ENCODE measurements around the gene LMTK3.
"Not testable (repeated sequence)": the region's sequence is repeated elsewhere in the genome, so short reads cannot be mapped to it uniquely, and the experiment has no call there.

LMTK3 gene

GRCh38 chr19:48507911-48508439, 3.7 kb downstream of the LMTK3 start:
- no peak for DNase-seq

GRCh38 chr19:48506138-48506733, 5.4 kb downstream of the LMTK3 start:
- DNase-seq: no peak

GRCh38 chr19:48502350-48503018, 9.2 kb downstream of the LMTK3 start:
- DNase-seq: peak; percentile 55

GRCh38 chr19:48501494-48502349, 9.9 kb downstream of the LMTK3 start:
- peak; percentile 28 for DNase-seq

- no peak for DNase-seq
Observed at GRCh38 chr19:48500830-48501493, 10.7 kb downstream of the LMTK3 start.

- no peak for DNase-seq
Observed at GRCh38 chr19:48499316-48500090, 12.1 kb downstream of the LMTK3 start.

- no peak for DNase-seq
Observed at GRCh38 chr19:48498595-48499311, 12.9 kb downstream of the LMTK3 start.

GRCh38 chr19:48497728-48498594, 13.7 kb downstream of the LMTK3 start:
- no peak for DNase-seq

- DNase-seq: no peak
Observed at GRCh38 chr19:48496959-48497727, 14.5 kb downstream of the LMTK3 start.

- no peak for DNase-seq
Observed at GRCh38 chr19:48495396-48495795, 16.2 kb downstream of the LMTK3 start.

GRCh38 chr19:48493718-48494401, 17.8 kb downstream of the LMTK3 start:
- no peak for DNase-seq

- DNase-seq: peak; percentile 72
Observed at GRCh38 chr19:48492925-48493717, 18.5 kb downstream of the LMTK3 start.

- DNase-seq: no peak
Observed at GRCh38 chr19:48491793-48492123, 19.9 kb downstream of the LMTK3 start.

GRCh38 chr19:48490981-48491792, 20.4 kb downstream of the LMTK3 start:
- peak; percentile 54 for DNase-seq

- DNase-seq: peak; percentile 79
Observed at GRCh38 chr19:48489608-48490216, 21.9 kb downstream of the LMTK3 start.

GRCh38 chr19:48488478-48488877, 23.2 kb downstream of the LMTK3 start:
- not testable (repeated sequence) for DNase-seq

GRCh38 chr19:48487948-48488347, 23.7 kb downstream of the LMTK3 start:
- no peak for DNase-seq
